GM10248 (cell line): Measurements from ENCODE around the gene PRRT1B.

ENCODE experiments used
- CTCF ChIA-PET: fragments of 300-600 bp; sonication (Branson Sonifier 250); formaldehyde crosslinking; extraction: SDS; loops from one replicate; lab custom pipeline; 2021; ENCODE audit warnings: antibody characterized with exemption; lab: Yijun Ruan, JAX
- POLR2A ChIA-PET: fragments of 350-650 bp; sonication (Branson Sonifier 250); formaldehyde crosslinking; extraction: SDS; loops from one replicate; lab custom pipeline; 2020; ENCODE audit warnings: antibody characterized with exemption; lab: Yijun Ruan, JAX
- DNase-seq: peaks from one replicate; pipeline ENCODE4 v3.0.0; 2012; ENCODE audit errors: extremely low spot score
- CTCF ChIP-seq: IDR thresholded peaks from 2 replicates; pipeline ENCODE4 v1.5.1; 2012; ENCODE audit warnings: mild to moderate bottlenecking, low read depth; ENCODE audit errors: extremely low read depth, missing control alignments, control extremely low read depth

PRRT1B gene

GRCh38 chr9:131530920-131531832, 14.1 kb upstream of the PRRT1B start, which contains the start of gene UCK1:
UCK1 (minus strand) TSS chr9:131531263; CDS start chr9:131531174, 89 bp downstream.
- POLR2A ChIA-PET: no interaction called here
- peak; percentile 99 for DNase-seq
- TF ChIP-seq CTCF: no peak
- CTCF ChIA-PET: no interaction called here

- CTCF ChIA-PET: no interaction called here
- DNase-seq: no peak
- POLR2A ChIA-PET: no interaction called here
- TF ChIP-seq CTCF: no peak
These were observed 10.5 kb upstream of the PRRT1B start for GRCh38 chr9:131534721-131535237.

- CTCF ChIA-PET: no interaction called here
- POLR2A ChIA-PET: no interaction called here
- no peak for DNase-seq
- TF ChIP-seq CTCF: no peak
These were observed 7.4 kb upstream of the PRRT1B start for GRCh38 chr9:131537946-131538345.

GRCh38 chr9:131539223-131539923, 6.0 kb upstream of the PRRT1B start:
- ChIA-PET CTCF (no interaction called here), POLR2A (no interaction called here)
- DNase-seq: no peak
- no peak for TF ChIP-seq CTCF

- CTCF ChIA-PET: interaction anchor here (1.1 kb wide), 1 partner anchor 196 kb away, joined by 3 read pairs; no protein-coding TSS in a partner anchor
- POLR2A ChIA-PET: no interaction called here
These were observed 2.2 kb upstream of the PRRT1B start for GRCh38 chr9:131543141-131543540.

More at GRCh38 chr9:131543141-131543540, 2.2 kb upstream of the PRRT1B start:
- no peak for TF ChIP-seq CTCF
- no peak for DNase-seq
